Thyroid gland (tissue), 4 donors: Measurements from ENCODE around the gene SMYD4. TPM values are rescaled to one million over a fixed set of nuclear protein-coding genes. Genes with fewer than 3 reads are reported as not detected.

Source experiments
- DNase-seq, 2 donors: peaks; one replicate each; pipeline ENCODE4 v3.0.0-alpha.2; 2019
- H3K27ac ChIP-seq, 3 donors: fragments of 200-600 bp; sonication (generic); 1 replicate in 2 of 3; 2 replicates in 1 of 3; pipeline ENCODE4 v1.5.1; 2016 to 2019; ENCODE audit warnings: mild to moderate bottlenecking in 1 of 3, moderate library complexity in 1 of 3
- H3K27me3 ChIP-seq: fragments of 200-600 bp; sonication (generic); one replicate; pipeline ENCODE4 v1.5.1; 2019
- H3K36me3 ChIP-seq, 2 donors: fragments of 200-600 bp; sonication (generic); one replicate each; pipeline ENCODE4 v1.5.1; 2016 to 2019
- H3K4me1 ChIP-seq, 2 donors: fragments of 200-600 bp; sonication (generic); one replicate each; pipeline ENCODE4 v1.5.1; 2017 to 2019
- H3K4me3 ChIP-seq, 3 donors: fragments of 200-600 bp; sonication (generic); replicated peaks in 1 of 3; 1 replicate in 2 of 3; 2 replicates in 1 of 3; pipeline ENCODE4 v1.5.1; 2016; ENCODE audit warnings: mild to moderate bottlenecking in 1 of 3
- H3K9me3 ChIP-seq: fragments of 200-600 bp; sonication (generic); one replicate; pipeline ENCODE4 v1.5.1; 2017
- POLR2A ChIP-seq, 2 donors: fragments of 450-650 bp; IDR thresholded peaks; one replicate each; pipeline ENCODE4 v1.6.1; 2017; ENCODE audit warnings: antibody characterized with exemption in 2 of 2, mild to moderate bottlenecking in 2 of 2, moderate library complexity in 1 of 2
- WGBS, 2 donors: methylation state at CpG; one replicate each; pipeline ENCODE4 v1.1.5; 2017; 5-methylcytosine and 5-hydroxymethylcytosine counted together
- intact Hi-C: fragments of 100-400 bp; cut with DNase I; formaldehyde crosslinking; loops from one replicate; pipeline ENCODE4 v1.15.1; 2023
- total RNA-seq, 4 donors: library from RNA; depleted of rRNA; stranded (reverse); fragments of >200 nt; gene quantifications; one replicate each; pipeline ENCODE4 v1.2.3, GENCODE V29; 2016
- TF ChIP-seq, protein P1 (sequence below), 6 experiments: fragments of 200-600 bp in 3 of 6; fragments of 450-650 bp in 3 of 6; sonication (generic) in 3 of 6; IDR thresholded peaks; one replicate each; pipeline ENCODE4 v1.5.1; 2016 to 2019; ENCODE audit warnings: antibody characterized with exemption in 6 of 6, mild to moderate bottlenecking in 2 of 6, inconsistent platforms in 1 of 6, moderate library complexity in 1 of 6

SMYD4 gene
- total RNA-seq, 4 donors from 2014 or later = 19.3 to 21.9 (median 20.4) TPM

DNA sequence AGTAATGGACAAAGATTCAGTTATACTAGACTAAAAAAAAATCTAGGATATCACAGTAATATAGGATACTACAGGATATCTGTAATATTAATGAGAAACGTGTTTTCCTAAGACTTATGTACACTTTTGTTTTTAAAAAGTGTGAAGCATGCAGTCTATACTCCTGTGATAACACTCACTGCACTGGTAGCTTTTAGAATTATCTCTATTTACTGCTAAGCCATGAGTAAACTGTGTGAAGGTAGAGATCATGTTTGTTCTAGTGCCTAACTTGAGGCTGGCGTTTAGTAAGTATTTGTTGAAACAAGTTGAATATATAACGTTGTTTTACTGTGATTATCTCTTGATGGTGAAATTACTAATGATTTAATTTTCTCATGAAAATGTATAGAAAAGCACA lies 24.0 kb upstream of the SMYD4 start:
- Histone ChIP-seq H3K4me3 (no peak overlapping the region), H3K4me1 (no peaks in the 10 kb centered on the region), H3K36me3 (peaks cover 12 to 24% of the 10 kb centered on the region in 2 donors), H3K27me3 (no peaks in the 10 kb centered on the region), H3K27ac (no peak overlapping the region), H3K9me3 (no peaks in the 10 kb centered on the region)
- WGBS, 2 donors = 80 to 82% methylated on average over 3 of the region's 3 CpGs
- TF ChIP-seq, protein P1, sequence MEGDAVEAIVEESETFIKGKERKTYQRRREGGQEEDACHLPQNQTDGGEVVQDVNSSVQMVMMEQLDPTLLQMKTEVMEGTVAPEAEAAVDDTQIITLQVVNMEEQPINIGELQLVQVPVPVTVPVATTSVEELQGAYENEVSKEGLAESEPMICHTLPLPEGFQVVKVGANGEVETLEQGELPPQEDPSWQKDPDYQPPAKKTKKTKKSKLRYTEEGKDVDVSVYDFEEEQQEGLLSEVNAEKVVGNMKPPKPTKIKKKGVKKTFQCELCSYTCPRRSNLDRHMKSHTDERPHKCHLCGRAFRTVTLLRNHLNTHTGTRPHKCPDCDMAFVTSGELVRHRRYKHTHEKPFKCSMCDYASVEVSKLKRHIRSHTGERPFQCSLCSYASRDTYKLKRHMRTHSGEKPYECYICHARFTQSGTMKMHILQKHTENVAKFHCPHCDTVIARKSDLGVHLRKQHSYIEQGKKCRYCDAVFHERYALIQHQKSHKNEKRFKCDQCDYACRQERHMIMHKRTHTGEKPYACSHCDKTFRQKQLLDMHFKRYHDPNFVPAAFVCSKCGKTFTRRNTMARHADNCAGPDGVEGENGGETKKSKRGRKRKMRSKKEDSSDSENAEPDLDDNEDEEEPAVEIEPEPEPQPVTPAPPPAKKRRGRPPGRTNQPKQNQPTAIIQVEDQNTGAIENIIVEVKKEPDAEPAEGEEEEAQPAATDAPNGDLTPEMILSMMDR (IDR thresholded peaks at IDR 0.05) = no peak
- no peak for DNase-seq
- intact Hi-C loops = no loop called here

- H3K4me1 ChIP-seq = no peaks in the 10 kb centered on the region
- peaks cover 12 to 37% of the 10 kb centered on the region in 2 donors for H3K36me3 ChIP-seq
- WGBS, 2 donors = 76 to 84% methylated on average over 6 of the region's 6 CpGs
- no peaks in the 10 kb centered on the region for H3K9me3 ChIP-seq
- no peak overlapping the region for H3K27ac ChIP-seq
- TF ChIP-seq, protein P1 (IDR thresholded peaks at IDR 0.05) = no peak
- no peak for TF ChIP-seq POLR2A (IDR thresholded peaks at IDR 0.05)
- intact Hi-C loops = no loop called here
- H3K27me3 ChIP-seq = no peaks in the 10 kb centered on the region
- H3K4me3 ChIP-seq = no peak overlapping the region
- DNase-seq = no peak
These were observed 22.6 kb upstream of the SMYD4 start for GRCh38 chr17:1852327-1852726.

DNA sequence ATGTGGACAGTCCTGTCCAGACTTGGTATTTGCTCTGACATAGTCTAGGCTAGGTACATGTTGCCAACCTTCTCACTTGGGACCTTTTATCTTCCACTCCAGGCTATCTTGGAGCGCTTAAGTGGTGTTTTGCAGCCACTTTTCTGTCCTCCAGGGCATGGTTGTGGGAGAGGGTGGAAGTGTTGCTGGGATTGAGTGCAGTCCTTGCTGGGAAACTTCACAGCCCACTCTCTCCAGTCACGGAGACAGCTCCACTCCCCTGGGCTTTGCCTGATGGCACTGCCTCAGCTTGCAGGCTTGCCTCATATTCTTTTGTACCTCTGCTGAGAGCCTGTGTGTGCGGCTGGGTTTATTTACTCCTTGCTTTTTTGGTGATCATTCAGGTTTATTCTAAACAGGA lies 17.5 kb upstream of the SMYD4 start:
- Histone ChIP-seq H3K36me3 (peaks cover 19 to 34% of the 10 kb centered on the region in 2 donors), H3K4me1 (no peaks in the 10 kb centered on the region), H3K9me3 (no peaks in the 10 kb centered on the region), H3K4me3 (no peak overlapping the region), H3K27me3 (no peaks in the 10 kb centered on the region), H3K27ac (no peak overlapping the region)
- intact Hi-C loops = no loop called here
- WGBS, 2 donors = 69 to 76% methylated on average over 3 of the region's 3 CpGs
- DNase-seq = peak in 1 of 2 donors; percentile 16
- TF ChIP-seq, protein P1 (IDR thresholded peaks at IDR 0.05) = no peak
- TF ChIP-seq POLR2A (IDR thresholded peaks at IDR 0.05) = no peak

- DNase-seq = no peak
- H3K27ac ChIP-seq = no peak overlapping the region
- intact Hi-C loops = no loop called here
- no peaks in the 10 kb centered on the region for H3K9me3 ChIP-seq
- no peaks in the 10 kb centered on the region for H3K4me1 ChIP-seq
- H3K36me3 ChIP-seq = peaks cover 19 to 34% of the 10 kb centered on the region in 2 donors
- WGBS, 2 donors = 86 to 93% methylated on average over 9 of the region's 9 CpGs
- H3K4me3 ChIP-seq = no peak overlapping the region
- TF ChIP-seq POLR2A (IDR thresholded peaks at IDR 0.05) = no peak
- no peaks in the 10 kb centered on the region for H3K27me3 ChIP-seq
These were observed 14.2 kb upstream of the SMYD4 start for GRCh38 chr17:1843947-1844346.

- Histone ChIP-seq H3K27me3 (no peaks in the 10 kb centered on the region), H3K4me3 (no peak overlapping the region), H3K36me3 (peaks cover 9 to 13% of the 10 kb centered on the region in 2 donors), H3K4me1 (no peaks in the 10 kb centered on the region), H3K27ac (no peak overlapping the region), H3K9me3 (no peaks in the 10 kb centered on the region)
- DNase-seq = no peak
- 90 to 95% methylated on average over 4 of the region's 4 CpGs for WGBS, 2 donors
- intact Hi-C loops = no loop called here
- TF ChIP-seq, protein P1 (IDR thresholded peaks at IDR 0.05) = no peak
- TF ChIP-seq POLR2A (IDR thresholded peaks at IDR 0.05) = no peak
These were observed 9.8 kb upstream of the SMYD4 start for GRCh38 chr17:1839516-1839915.
